NCI-H2196 (cell line): ENCODE results near the gene MADD.
"Not testable (repeated sequence)": the region's sequence is repeated elsewhere in the genome, so short reads cannot be mapped to it uniquely, and the experiment has no call there.

ENCODE experiments used
- DNase-seq: peaks from one replicate; lab custom pipeline; 2025; ENCODE audit not compliant: unreplicated experiment; lab: John Stamatoyannopoulos, UW

MADD gene

GRCh38 chr11:47272706-47273105 is 2.8 kb downstream of the MADD start:
- DNase-seq, result no peak

GRCh38 chr11:47274495-47275235 is 4.7 kb downstream of the MADD start:
- DNase-seq, result no peak

GRCh38 chr11:47276923-47277322 is 7.0 kb downstream of the MADD start:
- no peak for DNase-seq

GRCh38 chr11:47278058-47278457 is 8.1 kb downstream of the MADD start:
- DNase-seq, result no peak

GRCh38 chr11:47278769-47279168 is 8.8 kb downstream of the MADD start:
- no peak for DNase-seq

GRCh38 chr11:47280099-47280498 is 10.2 kb downstream of the MADD start:
- no peak for DNase-seq

GRCh38 chr11:47280860-47281259 is 10.9 kb downstream of the MADD start:
- DNase-seq, result no peak

- no peak for DNase-seq
Measured at GRCh38 chr11:47282462-47282861, 12.5 kb downstream of the MADD start.

GRCh38 chr11:47284151-47284550 is 14.2 kb downstream of the MADD start:
- no peak for DNase-seq

- DNase-seq, result no peak
Measured at GRCh38 chr11:47285969-47286770, 16.2 kb downstream of the MADD start.

- no peak for DNase-seq
Measured at GRCh38 chr11:47288066-47288465, 18.1 kb downstream of the MADD start.

GRCh38 chr11:47289856-47290255 is 19.9 kb downstream of the MADD start:
- DNase-seq, result no peak

GRCh38 chr11:47295385-47295784 is 25.5 kb downstream of the MADD start:
- no peak for DNase-seq

GRCh38 chr11:47296045-47296444 is 26.1 kb downstream of the MADD start:
- peak; percentile 55 for DNase-seq

- no peak for DNase-seq
Measured at GRCh38 chr11:47299078-47299477, 29.1 kb downstream of the MADD start.

GRCh38 chr11:47302853-47303252 is 32.9 kb downstream of the MADD start:
- no peak for DNase-seq

GRCh38 chr11:47305734-47306483 is 36.0 kb downstream of the MADD start:
- DNase-seq, result no peak

GRCh38 chr11:47306484-47306844 is 36.5 kb downstream of the MADD start:
- DNase-seq, result no peak

GRCh38 chr11:47308050-47308823 is 38.3 kb downstream of the MADD start:
- DNase-seq, result peak; percentile 46

GRCh38 chr11:47314992-47315391 is 45.1 kb downstream of the MADD start:
- no peak for DNase-seq

GRCh38 chr11:47316501-47316900 is 46.6 kb downstream of the MADD start:
- not testable (repeated sequence) for DNase-seq
